HEK293T (cell line): ENCODE measurements around the gene PSG5.
"Not testable (repeated sequence)": the region's sequence is repeated elsewhere in the genome, so short reads cannot be mapped to it uniquely, and the experiment has no call there.

Source experiments
- BHLHE40 ChIP-seq: fragments of 450-650 bp; IDR thresholded peaks from 2 replicates; pipeline ENCODE4 v1.6.1; 2016; ENCODE audit warnings: mild to moderate bottlenecking, moderate library complexity, borderline replicate concordance
- CTBP1 ChIP-seq: fragments of 450-650 bp; IDR thresholded peaks from 2 replicates; pipeline ENCODE4 v1.6.1; 2016; ENCODE audit warnings: borderline replicate concordance
- FOXM1 ChIP-seq: fragments of 450-650 bp; IDR thresholded peaks from 2 replicates; pipeline ENCODE4 v1.6.1; 2017; ENCODE audit warnings: mild to moderate bottlenecking, borderline replicate concordance
- HDGF ChIP-seq: fragments of 450-650 bp; IDR thresholded peaks from 2 replicates; pipeline ENCODE4 v1.6.1; 2017; ENCODE audit warnings: antibody characterized with exemption, borderline replicate concordance
- LEF1 ChIP-seq: fragments of 450-650 bp; IDR thresholded peaks from 2 replicates; pipeline ENCODE4 v1.6.1; 2017; ENCODE audit warnings: mild to moderate bottlenecking, borderline replicate concordance
- SP1 ChIP-seq: fragments of 450-650 bp; IDR thresholded peaks from 2 replicates; pipeline ENCODE4 v1.6.1; 2017

GRCh38 chr19:43120433-43121026 is 65.8 kb downstream of the PSG5 start:
- TF ChIP-seq FOXM1, LEF1, SP1, BHLHE40, CTBP1, HDGF: not testable (repeated sequence)
